NCI-H1694 treated with DMSO at 0.1 percent for 48 hours (cell line): Measurements from ENCODE around the gene ADAMTS19.

Experiments
- DNase-seq: peaks from one replicate; lab custom pipeline; 2025; lab: John Stamatoyannopoulos, UW

Gene ADAMTS19

DNA sequence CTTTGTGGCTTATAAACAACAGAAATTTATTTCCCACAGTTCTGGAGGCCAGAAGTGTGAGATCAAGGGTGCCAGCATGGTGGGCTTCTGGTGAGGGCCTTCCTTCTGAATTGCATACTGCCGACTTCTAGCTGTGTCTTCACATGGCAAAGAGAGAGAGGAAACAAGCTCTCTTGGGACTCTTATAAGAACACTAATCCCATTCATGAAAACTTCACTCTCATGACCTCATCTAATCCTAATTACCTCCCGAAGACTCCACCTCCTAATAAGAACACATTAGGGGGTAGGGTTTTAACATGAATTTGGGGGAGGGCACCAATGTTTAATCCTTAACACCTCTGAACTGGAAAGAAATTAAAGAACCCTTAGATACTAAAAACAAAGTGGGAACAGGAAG is 211.9 kb downstream of the ADAMTS19 start:
- no peak for DNase-seq

- DNase-seq: no peak
Observed at GRCh38 chr5:129679671-129680070, 219.6 kb downstream of the ADAMTS19 start.

GRCh38 chr5:129687941-129688340 is 227.8 kb downstream of the ADAMTS19 start:
- no peak for DNase-seq

DNA sequence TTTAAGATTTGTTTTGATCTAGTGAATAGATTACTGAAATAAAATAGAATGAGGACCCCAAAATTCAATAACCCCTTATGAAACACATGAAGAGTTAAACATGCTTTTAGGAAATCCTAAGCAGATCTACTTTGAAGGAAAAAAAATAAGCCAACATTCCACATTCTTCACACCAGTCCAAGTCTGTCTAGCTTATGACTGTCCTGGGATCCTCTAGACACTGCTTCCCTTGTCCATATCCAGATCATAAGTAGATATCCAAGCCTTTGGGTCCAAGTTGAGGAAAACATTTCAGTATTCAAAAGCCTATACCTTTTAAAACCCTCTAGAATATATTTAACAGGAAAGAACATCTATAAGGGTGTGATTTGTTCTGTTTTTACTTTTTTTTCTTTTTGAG is 228.9 kb downstream of the ADAMTS19 start:
- DNase-seq: no peak

GRCh38 chr5:129691220-129691619 is 231.1 kb downstream of the ADAMTS19 start:
- DNase-seq: no peak

GRCh38 chr5:129696636-129697035 is 236.5 kb downstream of the ADAMTS19 start:
- no peak for DNase-seq

DNA sequence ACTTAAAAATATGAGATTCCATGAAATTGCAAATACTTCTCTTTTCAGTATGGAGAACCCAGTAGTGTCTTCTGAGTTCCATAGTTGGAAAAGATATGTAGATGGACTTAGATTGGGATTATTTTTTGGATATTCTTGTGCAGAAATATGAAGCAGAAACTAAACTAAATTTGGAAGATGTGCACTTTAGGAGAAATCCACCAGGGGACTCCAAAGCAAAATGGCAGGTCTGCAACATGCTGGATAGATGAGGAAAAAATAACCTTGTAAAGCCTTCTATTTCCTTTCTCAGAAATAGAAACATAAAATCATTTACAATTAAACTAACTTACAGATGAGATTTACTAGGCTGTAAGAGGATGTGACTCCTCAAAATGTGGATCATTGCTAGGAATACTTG is 238.6 kb downstream of the ADAMTS19 start:
- DNase-seq: no peak

DNA sequence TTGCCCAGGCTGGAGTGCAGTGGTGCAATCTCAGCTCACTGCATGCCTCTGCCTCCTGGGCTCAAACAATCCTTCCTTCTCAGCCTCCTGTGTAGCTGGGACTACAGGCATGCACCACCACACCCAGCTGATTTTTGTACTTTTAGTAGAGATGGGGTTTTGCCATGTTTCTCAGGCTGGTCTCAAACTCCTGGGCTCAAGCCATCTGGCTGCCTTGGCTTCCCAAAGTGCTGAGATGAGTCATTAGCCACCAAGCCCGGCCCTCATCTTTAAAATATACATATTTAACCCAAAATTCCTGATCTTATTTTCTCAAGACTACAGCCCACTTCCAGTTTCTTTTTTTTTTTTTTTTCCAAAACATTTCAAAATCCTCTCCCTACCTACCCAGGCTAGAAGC is 256.1 kb downstream of the ADAMTS19 start:
- no peak for DNase-seq

GRCh38 chr5:129716651-129717050 is 256.6 kb downstream of the ADAMTS19 start:
- no peak for DNase-seq

DNA sequence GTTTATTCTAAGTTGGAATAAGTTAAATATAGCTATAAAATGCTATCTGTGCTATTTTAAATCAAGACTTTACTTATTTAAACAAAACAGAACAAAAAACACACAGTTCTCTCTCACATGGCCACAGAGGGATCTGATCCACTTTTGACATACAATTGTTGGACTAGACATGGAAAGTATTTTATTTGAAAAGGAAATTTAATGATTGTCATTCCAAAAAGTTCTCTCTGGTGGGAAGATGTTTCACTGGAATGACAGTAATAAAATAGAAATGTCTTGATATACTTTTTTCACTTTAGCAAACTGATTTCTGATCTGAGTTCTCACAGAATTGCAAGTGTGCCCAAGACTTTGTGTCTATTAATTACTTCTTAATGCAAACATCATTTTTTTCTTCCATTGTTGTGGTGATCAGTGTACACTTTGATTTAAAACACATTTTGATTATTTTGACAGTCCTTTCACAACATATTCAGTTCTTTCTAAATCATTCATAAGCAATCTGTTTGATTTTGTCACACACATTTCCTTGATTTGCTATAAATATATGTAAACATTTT is 257.7 kb downstream of the ADAMTS19 start:
- DNase-seq: no peak

DNA sequence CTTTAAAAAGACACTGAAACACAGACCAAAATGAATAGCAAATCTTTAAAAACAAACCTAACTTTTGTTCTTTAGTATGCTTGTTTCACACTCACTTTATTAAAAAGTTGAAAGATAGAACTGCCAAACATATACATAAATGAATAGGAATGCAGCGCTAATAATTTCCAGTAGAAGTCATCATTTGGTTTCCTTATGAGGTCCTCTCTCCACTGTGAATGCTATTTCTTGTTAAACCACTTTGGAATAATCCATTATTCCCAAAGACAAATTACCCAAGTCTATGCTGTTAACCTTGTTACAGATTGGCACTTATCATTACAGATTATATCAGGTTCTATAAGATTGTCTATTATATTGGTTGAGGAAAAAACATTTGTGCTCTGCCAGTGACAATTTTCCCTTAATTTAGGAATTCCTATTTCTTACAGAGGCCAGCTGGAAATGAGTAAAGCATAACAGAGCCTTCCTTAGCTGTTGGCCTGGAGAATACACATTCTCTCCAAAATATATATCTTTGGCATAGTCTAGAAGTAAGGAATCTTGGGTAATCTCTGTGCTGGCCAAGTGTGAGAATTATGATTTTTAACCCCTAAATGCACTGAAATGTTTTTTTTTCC is 258.5 kb downstream of the ADAMTS19 start:
- no peak for DNase-seq

- DNase-seq: no peak
Observed at GRCh38 chr5:129724222-129724621, 264.1 kb downstream of the ADAMTS19 start.

DNA sequence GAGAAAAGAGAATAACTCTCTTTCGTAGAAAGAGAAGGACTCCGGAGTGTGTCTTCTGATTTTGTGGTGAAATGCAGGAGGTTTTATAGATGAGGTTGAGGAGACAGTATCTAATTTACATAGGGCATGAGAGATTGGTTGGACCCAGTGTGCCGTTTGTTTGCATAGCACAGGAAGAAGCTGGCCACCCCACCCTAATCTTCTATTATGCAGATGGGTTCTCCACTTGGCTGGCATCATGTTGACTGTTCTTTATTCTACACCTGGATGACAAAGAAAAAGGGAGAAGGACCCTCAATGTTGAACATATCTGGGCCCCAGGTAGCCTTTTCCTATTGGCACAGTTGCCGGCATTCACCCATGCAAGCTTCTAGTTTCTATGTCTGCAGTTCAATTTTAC is 264.5 kb downstream of the ADAMTS19 start:
- no peak for DNase-seq

DNA sequence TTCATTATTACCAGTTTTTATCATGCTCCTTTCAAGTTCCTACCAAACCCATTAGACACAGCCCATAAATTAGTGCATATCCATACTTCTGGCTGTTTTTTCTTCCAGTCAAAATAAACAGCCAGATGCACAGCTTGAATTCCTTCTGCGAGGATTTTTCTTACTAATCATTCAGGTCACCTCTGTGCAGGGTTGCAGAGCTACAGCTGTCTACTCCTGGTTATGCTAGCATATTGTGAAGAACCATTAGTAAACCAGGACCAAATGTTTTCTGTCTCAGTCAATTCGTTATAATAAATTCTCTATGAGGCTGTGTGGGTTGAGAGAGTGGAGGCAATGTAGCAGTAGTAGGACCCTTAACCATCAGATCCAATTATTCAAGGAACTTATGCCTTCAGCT is 279.7 kb downstream of the ADAMTS19 start:
- DNase-seq: no peak

GRCh38 chr5:129743541-129744187 is 283.6 kb downstream of the ADAMTS19 start:
- no peak for DNase-seq

DNA sequence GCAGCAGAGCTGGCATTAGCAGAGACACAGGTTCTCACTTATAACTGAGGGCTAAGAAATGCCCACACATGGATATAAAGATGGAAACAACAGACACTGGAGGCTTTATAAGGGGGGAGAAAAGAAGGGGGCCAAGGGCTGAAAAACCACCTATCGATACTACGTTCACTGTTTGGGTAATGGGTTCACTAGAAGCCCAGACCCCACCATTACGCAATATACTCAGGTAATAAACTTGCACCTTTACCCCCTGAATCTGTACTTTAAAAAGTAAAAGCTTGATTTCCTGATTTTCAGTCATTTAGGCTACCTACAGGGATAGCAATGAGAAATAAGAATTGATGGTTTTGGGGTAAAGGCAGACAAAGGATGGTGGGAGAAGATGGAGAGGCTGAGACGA is 285.9 kb downstream of the ADAMTS19 start:
- no peak for DNase-seq

GRCh38 chr5:129746876-129747275 is 286.8 kb downstream of the ADAMTS19 start:
- DNase-seq: no peak

GRCh38 chr5:129747572-129748407 is 287.7 kb downstream of the ADAMTS19 start, which contains the start of gene MINAR2:
MINAR2 (plus strand) TSS chr5:129748094; CDS start chr5:129748191, 97 bp downstream.
- no peak for DNase-seq

- DNase-seq: no peak
Observed at GRCh38 chr5:129748913-129749880, 289.1 kb downstream of the ADAMTS19 start.

GRCh38 chr5:129760636-129761325 is 300.7 kb downstream of the ADAMTS19 start:
- no peak for DNase-seq

GRCh38 chr5:129763651-129764050 is 303.6 kb downstream of the ADAMTS19 start:
- DNase-seq: no peak
